Measurements from ENCODE around the gene CD300A.

Gene CD300A

GRCh38 chr17:74432766-74433391, 33.6 kb upstream of the CD300A start:
- Mint-ChIP-seq H3K9me3 (peaks cover 2% of the 10 kb centered on the region), H3K36me3 (no peaks in the 10 kb centered on the region), H3K27me3 (peaks cover 24% of the 10 kb centered on the region), H3K4me1 (no peaks in the 10 kb centered on the region), H3K27ac (no peak overlapping the region), H3K4me3 (no peak overlapping the region)

GRCh38 chr17:74433421-74434121, 32.9 kb upstream of the CD300A start:
- Mint-ChIP-seq H3K36me3 (no peaks in the 10 kb centered on the region), H3K4me3 (no peak overlapping the region), H3K9me3 (peaks cover 5% of the 10 kb centered on the region)

DNA sequence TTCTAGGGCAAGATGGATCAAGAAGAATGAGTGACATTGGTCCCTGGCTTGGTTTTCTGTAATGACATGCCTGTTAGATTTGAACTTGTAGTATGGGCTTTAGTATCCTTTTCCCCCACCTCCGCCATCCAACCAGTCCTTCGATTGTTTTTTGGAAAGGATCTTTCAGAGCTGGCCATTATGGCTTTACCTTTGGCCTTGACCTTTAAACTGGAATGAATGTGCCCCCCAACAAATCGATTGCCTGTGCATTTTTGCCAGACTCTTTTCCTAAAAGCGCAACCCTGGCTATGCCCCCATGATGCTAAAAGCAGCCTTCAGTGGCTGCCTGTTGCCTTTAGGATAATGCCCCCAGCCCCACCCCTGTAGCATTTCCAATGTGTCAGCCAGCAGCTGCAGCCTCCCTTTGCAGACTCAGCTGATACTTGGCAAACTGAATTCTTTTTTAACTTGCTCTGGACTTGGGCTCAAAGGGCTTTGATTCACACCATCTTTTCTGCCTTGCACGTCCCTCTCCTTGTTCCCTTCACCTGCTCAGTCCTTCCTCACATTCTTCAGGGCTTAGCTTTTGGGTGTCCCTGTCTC, 30.6 kb upstream of the CD300A start:
- H3K4me1 Mint-ChIP-seq: no peaks in the 10 kb centered on the region
- H3K4me3 Mint-ChIP-seq: no peak overlapping the region
- peaks cover 15% of the 10 kb centered on the region for H3K27me3 Mint-ChIP-seq
- H3K36me3 Mint-ChIP-seq: no peaks in the 10 kb centered on the region
- H3K9me3 Mint-ChIP-seq: peaks cover 5% of the 10 kb centered on the region
- H3K27ac Mint-ChIP-seq: no peak overlapping the region

More at GRCh38 chr17:74433421-74434121, 32.9 kb upstream of the CD300A start:
- peaks cover 24% of the 10 kb centered on the region for H3K27me3 Mint-ChIP-seq
- no peaks in the 10 kb centered on the region for H3K4me1 Mint-ChIP-seq
- no peak overlapping the region for H3K27ac Mint-ChIP-seq

- H3K27ac Mint-ChIP-seq: no peak overlapping the region
Measured at GRCh38 chr17:74437702-74438101, 28.7 kb upstream of the CD300A start.

DNA sequence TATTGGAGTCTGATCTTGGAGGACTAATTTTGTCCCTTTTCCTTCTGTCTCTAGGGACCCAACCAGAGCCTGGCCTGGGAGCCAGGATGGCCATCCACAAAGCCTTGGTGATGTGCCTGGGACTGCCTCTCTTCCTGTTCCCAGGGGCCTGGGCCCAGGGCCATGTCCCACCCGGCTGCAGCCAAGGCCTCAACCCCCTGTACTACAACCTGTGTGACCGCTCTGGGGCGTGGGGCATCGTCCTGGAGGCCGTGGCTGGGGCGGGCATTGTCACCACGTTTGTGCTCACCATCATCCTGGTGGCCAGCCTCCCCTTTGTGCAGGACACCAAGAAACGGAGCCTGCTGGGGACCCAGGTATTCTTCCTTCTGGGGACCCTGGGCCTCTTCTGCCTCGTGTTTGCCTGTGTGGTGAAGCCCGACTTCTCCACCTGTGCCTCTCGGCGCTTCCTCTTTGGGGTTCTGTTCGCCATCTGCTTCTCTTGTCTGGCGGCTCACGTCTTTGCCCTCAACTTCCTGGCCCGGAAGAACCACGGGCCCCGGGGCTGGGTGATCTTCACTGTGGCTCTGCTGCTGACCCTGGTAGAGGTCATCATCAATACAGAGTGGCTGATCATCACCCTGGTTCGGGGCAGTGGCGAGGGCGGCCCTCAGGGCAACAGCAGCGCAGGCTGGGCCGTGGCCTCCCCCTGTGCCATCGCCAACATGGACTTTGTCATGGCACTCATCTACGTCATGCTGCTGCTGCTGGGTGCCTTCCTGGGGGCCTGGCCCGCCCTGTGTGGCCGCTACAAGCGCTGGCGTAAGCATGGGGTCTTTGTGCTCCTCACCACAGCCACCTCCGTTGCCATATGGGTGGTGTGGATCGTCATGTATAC, 26.5 kb upstream of the CD300A start:
- Mint-ChIP-seq H3K4me3 (no peak overlapping the region), H3K4me1 (no peaks in the 10 kb centered on the region), H3K36me3 (no peaks in the 10 kb centered on the region), H3K27ac (peak overlapping the region; percentile 35), H3K9me3 (peaks cover 5% of the 10 kb centered on the region), H3K27me3 (peaks cover 5% of the 10 kb centered on the region)

More at GRCh38 chr17:74437702-74438101, 28.7 kb upstream of the CD300A start:
- H3K27me3 Mint-ChIP-seq: peaks cover 14% of the 10 kb centered on the region
- H3K9me3 Mint-ChIP-seq: peaks cover 5% of the 10 kb centered on the region
- H3K4me3 Mint-ChIP-seq: no peak overlapping the region
- no peaks in the 10 kb centered on the region for H3K36me3 Mint-ChIP-seq
- H3K4me1 Mint-ChIP-seq: no peaks in the 10 kb centered on the region

DNA sequence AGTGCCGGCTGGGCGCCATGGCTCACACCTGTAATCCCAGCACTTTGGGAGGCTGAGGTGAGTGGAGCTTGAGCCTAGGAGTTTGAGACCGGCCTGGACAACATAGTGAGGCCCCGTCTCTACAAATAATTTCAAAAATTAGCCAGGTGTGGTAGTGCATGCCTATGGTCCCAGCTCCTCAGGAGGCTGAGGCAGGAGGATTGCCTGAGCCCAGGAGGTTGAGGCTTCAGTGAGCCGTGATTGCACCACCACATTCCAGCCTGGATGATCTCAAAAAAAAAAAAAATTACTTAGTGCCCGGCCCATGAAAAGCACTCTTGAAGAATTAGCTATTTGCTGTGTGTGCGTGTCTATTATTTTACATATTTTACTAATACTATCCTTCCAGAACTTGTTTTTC, 24.9 kb upstream of the CD300A start:
- Mint-ChIP-seq H3K4me1 (no peaks in the 10 kb centered on the region), H3K4me3 (no peak overlapping the region), H3K27ac (no peak overlapping the region), H3K27me3 (peaks cover 1% of the 10 kb centered on the region), H3K9me3 (peaks cover 5% of the 10 kb centered on the region), H3K36me3 (no peaks in the 10 kb centered on the region)

DNA sequence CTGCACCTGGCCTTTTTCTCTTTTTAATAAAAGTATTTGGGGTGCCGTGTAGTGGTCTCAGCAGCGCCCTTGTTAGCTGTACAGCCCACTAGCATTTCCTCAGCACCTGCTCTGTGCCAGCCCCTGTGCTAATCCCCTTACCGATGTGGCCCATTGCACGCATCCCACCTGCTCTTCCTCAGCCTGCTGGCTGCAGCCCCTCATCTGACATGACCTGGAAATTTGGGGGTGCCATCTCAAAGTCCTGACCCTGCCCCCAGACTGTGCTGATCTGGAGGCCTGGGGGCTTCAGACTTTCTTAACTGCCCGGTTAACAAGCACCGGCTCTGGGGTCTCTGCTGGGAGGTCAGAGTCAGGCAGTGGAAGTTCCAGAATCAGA, 24.2 kb upstream of the CD300A start:
- H3K27me3 Mint-ChIP-seq: peaks cover 1% of the 10 kb centered on the region
- H3K4me3 Mint-ChIP-seq: no peak overlapping the region
- H3K36me3 Mint-ChIP-seq: no peaks in the 10 kb centered on the region
- H3K27ac Mint-ChIP-seq: no peak overlapping the region
- peaks cover 5% of the 10 kb centered on the region for H3K9me3 Mint-ChIP-seq
- no peaks in the 10 kb centered on the region for H3K4me1 Mint-ChIP-seq

DNA sequence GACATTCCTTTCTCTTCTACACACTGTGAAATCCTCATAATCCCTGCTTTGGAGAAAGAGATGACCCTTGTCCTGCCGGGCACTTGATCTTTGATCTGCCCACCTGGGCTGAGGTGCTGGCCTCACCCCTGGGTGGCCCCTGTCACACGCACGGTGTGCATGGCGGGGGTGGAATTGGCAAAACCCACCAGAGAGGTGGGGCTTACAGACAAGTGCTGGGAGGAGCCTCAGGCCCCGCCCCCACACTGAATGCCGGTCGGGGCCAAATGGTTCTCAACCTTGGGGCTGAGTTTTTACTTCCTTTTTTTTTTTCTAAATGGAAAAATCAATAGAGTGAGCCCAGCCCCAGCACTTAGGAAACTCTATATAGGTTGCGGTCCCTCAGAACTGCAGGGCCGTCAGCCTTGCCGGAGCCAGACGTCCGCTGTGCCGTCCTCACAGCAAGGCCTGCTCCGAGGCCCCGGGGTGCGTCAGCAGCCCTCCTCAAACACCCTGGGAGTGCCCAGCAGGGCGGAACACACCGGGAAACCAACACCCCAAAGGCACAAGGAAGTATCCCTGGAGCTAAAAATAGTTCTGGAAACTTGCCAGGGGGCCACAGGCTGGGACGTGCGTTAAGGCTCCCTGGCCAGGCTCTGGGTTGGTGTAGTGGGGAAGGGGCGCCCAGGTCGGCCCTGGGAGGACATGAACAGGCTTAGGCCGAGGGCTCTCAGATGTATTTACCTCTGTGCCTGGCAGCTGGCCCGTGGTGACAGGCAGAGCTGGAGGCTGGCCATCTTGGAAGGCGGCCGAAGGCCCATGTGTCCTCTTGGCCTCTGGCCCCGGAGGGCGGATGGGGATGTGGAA, 23.5 kb upstream of the CD300A start:
- Mint-ChIP-seq H3K27ac (no peak overlapping the region), H3K4me3 (no peak overlapping the region), H3K27me3 (peaks cover 1% of the 10 kb centered on the region), H3K9me3 (peaks cover 3% of the 10 kb centered on the region), H3K36me3 (no peaks in the 10 kb centered on the region), H3K4me1 (no peaks in the 10 kb centered on the region)

DNA sequence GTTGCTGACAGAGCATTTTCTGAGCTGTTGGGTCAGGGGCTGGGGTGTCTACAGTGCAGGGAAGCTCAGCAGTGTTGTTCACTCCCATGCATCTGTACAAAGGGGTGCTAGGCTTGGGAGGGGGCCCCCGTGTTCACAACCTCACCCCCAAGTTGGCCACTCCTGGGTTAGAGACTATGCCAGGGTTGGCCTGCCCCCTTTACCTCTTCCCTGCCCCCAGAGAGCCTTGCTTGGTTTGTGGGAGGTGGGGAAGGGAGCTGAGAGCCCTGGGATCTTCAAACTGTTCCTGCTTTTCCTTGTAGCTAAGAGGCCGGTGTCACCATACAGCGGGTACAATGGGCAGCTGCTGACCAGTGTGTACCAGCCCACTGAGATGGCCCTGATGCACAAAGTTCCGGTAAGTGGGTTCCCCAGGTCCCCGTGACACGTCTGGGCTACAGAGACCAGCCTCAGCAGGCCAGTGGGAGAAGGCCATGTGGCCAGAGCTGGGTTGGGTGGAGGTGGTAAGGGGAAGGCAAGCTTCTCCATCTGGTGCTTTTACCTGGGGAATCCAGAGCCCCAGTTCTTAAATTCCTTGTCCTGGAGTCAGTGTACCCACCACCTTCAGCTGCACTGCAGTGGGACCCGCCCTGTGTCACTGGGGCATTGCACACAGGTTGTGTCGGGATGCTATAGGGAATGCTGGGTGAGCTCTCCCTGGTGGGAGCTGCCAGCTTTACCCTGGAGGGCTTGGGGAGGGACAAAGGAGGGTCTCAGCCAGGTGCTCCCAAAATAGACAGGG, 22.7 kb upstream of the CD300A start:
- Mint-ChIP-seq H3K27ac (no peak overlapping the region), H3K4me3 (no peak overlapping the region), H3K27me3 (peaks cover 1% of the 10 kb centered on the region), H3K9me3 (no peaks in the 10 kb centered on the region), H3K36me3 (no peaks in the 10 kb centered on the region), H3K4me1 (no peaks in the 10 kb centered on the region)

GRCh38 chr17:74444406-74444805, 22.0 kb upstream of the CD300A start:
- Mint-ChIP-seq H3K4me3 (no peak overlapping the region), H3K9me3 (no peaks in the 10 kb centered on the region), H3K27ac (no peak overlapping the region), H3K27me3 (peaks cover 1% of the 10 kb centered on the region), H3K4me1 (no peaks in the 10 kb centered on the region), H3K36me3 (no peaks in the 10 kb centered on the region)

DNA sequence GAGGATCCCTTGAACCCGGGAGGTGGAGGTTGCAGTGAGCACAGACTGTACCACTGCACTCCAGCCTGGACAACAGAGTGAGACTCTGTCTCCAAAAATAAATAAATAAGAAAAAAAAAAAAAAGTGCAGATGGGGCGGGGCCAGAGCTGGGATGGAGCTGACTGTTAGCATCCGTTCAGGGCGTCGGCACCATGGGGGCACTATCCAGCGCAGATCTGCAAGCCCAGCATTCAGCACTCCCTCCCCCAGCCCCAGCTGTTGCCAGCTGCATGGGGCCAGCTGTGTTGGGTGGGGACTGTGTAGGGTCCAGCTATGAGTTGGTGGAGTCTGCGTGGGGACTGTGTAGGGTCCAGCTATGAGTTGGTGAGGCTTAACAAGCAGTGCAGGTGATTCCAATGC, 21.3 kb upstream of the CD300A start:
- H3K27ac Mint-ChIP-seq: no peak overlapping the region
- no peaks in the 10 kb centered on the region for H3K9me3 Mint-ChIP-seq
- H3K36me3 Mint-ChIP-seq: no peaks in the 10 kb centered on the region
- no peaks in the 10 kb centered on the region for H3K4me1 Mint-ChIP-seq
- H3K4me3 Mint-ChIP-seq: no peak overlapping the region
- peaks cover 1% of the 10 kb centered on the region for H3K27me3 Mint-ChIP-seq

DNA sequence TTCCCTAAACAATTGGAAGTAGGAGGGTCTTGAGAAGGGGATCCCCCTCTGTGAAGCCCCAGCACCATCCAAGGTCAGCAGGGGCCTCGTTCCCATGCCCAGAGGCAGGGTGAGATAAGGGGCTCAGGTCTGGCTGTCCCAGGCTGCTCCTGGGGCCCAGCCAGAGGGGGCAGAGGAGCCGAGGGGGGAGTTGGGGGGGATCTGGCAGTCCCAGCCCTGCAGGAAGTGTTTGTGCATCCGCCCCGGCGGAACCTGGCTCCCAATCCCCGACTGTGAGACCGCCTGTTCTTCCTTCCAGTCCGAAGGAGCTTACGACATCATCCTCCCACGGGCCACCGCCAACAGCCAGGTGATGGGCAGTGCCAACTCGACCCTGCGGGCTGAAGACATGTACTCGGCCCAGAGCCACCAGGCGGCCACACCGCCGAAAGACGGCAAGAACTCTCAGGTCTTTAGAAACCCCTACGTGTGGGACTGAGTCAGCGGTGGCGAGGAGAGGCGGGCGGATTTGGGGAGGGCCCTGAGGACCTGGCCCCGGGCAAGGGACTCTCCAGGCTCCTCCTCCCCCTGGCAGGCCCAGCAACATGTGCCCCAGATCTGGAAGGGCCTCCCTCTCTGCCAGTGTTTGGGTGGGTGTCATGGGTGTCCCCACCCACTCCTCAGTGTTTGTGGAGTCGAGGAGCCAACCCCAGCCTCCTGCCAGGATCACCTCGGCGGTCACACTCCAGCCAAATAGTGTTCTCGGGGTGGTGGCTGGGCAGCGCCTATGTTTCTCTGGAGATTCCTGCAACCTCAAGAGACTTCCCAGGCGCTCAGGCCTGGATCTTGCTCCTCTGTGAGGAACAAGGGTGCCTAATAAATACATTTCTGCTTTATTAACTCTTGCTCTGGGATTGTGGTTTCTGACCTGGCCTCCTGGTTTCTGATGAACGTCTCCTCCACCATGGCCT, 19.6 kb upstream of the CD300A start:
- no peaks in the 10 kb centered on the region for H3K9me3 Mint-ChIP-seq
- no peak overlapping the region for H3K27ac Mint-ChIP-seq
- no peaks in the 10 kb centered on the region for H3K36me3 Mint-ChIP-seq
- peaks cover 1% of the 10 kb centered on the region for H3K27me3 Mint-ChIP-seq
- no peaks in the 10 kb centered on the region for H3K4me1 Mint-ChIP-seq
- H3K4me3 Mint-ChIP-seq: no peak overlapping the region

GRCh38 chr17:74447628-74448159, 18.7 kb upstream of the CD300A start:
- H3K9me3 Mint-ChIP-seq: no peaks in the 10 kb centered on the region
- no peaks in the 10 kb centered on the region for H3K4me1 Mint-ChIP-seq
- no peaks in the 10 kb centered on the region for H3K27me3 Mint-ChIP-seq
- no peak overlapping the region for H3K27ac Mint-ChIP-seq
- H3K36me3 Mint-ChIP-seq: no peaks in the 10 kb centered on the region
- no peak overlapping the region for H3K4me3 Mint-ChIP-seq

Measured in activated naive CD4-positive, alpha-beta T cell treated with anti-CD3 and anti-CD28 coated beads, Interleukin-2, amount 50 U/mL, for 24 hours (primary cell).